NCI-H345 treated with DMSO at 0.1 percent for 48 hours (cell line): ENCODE results near the gene RAI2.

Source experiments
- DNase-seq: peaks from one replicate; lab custom pipeline; 2025; ENCODE audit not compliant: unreplicated experiment; lab: John Stamatoyannopoulos, UW

RAI2 gene

DNA sequence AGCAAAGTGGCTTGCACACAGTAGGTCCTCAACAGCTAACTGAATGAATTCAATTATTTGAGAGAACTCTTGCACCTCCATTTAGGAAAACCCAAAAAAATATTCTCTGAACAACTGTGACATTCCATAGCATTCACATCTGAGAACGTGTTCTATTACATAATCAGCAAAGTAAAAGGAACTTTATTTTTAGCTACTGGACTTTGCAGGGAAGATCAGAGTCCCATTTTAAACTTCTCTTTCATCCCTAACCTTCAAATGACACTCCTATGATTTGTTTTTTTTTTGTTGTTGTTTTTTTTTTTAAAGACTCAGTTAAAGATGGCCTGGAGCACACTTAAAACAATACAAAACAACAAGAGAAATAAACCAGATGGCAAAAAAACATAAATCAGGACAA is 30.9 kb downstream of the RAI2 start:
- DNase-seq, result no peak

DNA sequence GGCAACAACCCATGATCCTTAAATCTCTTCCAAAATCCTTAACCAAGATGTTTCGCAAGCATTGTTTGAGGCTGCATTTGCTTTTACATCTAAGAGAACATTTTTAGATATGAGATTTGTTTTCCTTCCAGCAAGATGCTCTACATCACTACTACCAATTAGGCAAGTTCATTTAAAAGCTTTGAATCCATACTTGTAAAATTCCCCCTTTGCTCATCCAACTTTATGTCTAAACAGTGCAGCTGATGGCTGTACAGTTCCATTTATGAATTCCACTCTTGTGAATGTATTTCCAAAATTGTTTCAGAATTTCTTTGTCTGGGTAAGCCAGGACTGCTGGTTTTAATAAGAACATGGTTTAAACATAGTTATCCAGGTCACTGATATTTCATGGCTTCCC is 31.5 kb downstream of the RAI2 start:
- DNase-seq, result no peak

DNA sequence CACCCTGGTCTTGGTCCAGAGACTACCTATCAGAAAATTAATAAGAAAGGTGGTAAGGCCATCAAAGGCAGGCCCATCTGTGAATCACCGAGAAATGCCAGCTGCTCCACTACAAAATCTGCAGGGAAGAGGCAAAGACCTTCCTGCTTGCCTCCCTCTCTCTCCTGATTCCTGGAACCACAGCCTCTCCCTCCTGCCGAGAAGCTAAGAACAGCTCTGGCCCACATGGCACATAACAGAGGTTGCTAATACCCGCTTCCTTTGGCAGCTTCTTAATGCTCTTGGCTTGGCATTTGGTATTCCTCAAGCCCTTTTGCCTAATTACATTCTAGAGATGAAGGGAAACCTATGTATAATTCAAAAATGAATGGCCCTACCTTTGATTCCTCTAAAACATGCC is 32.9 kb downstream of the RAI2 start:
- no peak for DNase-seq

DNA sequence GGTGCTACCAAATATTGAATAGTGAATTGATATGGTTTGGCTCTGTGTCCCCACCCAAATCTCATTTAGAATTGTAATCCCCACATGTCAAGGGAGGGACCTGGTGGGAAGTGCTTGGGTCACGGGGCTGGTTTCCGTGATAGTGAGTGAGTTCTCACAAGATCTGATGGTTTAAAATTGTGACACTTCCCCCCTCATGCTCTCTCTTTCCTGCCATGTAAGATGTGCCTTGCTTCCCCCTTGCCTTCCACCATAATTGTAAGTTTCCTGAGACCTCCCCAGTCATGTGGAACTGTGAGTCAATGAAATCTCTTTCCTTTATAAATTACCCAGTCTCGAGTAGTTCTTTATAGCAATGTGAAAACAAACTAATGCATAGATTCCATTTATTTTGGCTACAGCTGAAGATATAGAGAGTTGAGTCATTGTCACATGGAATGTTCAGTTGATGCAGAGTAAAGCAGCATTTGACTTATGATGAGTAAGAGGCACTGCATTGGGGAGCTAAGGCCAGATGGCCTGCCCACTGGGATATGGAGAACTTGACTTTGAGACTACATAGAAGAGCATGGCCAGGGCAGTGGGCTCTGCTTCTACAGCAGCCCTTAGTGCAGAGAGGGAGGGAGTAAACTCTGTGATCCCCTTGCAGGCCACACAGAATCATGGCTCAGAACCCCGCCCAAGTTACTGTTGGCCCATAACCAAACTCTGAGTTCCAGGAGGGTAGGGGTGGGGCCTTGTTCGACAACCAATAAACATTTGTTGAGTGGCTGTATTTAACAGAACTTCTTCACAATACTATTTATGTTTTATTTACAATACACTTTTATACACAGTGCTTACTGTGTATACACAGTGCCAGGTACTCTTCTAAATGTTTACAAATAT is 34.2 kb downstream of the RAI2 start:
- DNase-seq, result no peak

DNA sequence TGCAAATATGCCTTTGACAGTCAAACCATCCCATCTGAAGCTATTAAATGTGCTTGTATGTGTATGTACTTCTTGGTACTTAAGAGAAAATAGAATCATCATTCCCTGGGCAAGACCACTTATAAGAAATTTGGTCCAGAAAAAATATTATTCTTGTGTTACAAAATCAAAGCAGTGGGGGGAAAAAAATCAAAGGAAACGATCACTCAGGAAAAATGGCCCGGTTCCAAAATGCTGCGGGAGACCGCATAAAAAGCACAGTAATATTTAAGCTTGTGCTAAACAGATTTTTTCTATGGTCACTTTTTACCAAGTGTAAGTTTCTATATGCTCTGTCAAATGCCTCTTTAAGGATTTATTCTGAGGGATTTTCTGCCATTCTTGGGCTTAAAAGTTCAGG is 36.1 kb downstream of the RAI2 start:
- no peak for DNase-seq

DNA sequence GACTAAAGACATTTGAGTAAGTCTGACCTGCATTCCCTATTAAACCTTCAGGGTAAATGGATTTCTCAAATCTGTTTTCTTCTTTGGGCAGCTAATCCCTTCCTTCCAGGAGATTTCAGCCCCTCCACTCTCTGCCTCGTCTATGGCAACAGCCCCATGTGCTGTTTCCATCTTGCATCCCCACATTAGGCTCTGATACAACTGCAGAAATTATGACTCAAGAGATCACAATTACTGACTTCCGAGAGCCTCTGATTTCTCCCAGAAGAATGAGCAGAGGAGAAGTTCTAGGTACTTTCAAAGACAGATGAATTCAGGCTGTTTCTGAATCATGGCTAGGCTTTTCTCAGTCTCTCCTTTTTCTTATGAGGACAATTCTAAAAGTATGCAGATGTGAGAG is 38.7 kb downstream of the RAI2 start:
- no peak for DNase-seq

DNA sequence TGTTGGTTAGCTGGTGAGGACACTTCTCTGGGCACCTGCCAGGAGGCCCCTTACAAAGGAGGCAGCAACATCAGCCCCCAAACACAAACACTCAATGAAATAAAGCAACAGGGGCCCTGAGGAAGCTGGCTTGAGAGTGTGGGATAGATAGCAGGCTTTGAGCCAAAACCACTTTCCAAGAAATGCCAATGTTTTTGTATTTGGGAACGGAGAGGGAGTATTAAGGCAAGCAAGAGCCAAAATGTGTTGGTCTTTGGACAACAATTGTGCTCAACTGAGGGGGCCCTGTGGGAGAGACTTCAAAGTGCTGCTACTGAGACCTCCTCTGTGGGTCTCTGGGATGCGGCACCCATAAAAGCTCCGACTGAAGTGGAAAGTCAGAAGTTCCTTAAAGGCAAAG is 41.0 kb downstream of the RAI2 start:
- peak; percentile 6 for DNase-seq

DNA sequence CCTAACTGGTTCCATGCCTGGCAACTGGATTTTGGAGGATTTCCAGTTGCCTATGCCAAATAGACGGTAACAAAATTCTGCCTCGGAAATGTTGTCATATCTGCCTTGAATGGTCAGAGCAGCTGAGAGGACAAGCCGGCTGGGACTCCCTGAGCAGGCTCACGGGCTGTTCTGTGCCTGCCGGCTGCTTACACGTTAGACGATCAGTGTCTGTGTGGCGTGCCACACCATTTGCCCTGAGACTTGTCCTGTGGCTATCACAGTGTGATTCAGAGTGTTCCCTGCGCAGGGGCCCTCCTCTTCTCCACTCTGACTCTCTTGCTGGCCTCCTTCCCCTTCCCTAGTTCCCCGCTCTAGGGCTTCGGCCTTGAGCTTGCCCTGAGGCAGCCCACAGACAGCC is 42.4 kb downstream of the RAI2 start:
- DNase-seq, result no peak

DNA sequence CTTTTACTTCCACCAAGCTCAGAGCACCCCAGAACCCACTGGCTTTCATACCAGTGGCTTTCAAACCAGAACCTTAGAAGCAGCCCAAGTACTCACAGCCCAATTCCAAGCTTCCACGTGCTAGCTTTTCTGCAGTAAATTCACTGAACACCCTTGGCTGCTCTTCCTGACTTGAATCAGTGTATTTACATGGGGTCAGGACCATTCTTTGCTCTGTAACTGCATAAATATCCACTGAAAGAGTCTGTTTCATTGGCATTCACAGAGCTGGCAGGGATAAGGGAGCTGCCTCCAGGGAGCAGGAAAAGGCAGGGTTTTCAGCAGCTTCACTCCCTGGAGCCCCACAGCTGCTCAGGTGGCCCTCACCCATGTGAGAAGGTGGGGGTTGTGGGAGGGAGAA is 43.8 kb downstream of the RAI2 start:
- no peak for DNase-seq

DNA sequence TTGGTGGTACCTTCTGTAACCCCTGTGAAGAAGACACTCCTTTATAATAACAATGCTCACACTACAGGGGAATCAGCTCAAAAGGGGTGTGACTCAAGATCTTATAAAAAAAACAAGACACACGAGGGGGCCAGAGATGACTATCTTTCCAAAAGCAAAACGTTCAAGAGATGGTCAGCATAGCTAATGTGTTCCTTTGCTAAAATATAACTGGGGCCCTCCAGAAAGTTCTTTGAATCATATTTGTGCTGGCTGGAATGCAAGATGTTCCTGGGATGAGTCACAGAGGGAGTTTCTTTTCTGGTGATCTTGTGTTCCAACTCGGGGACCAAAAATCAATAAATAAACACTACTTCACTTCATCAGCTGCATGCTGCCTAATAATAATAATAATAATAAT is 46.5 kb downstream of the RAI2 start:
- DNase-seq, result no peak

DNA sequence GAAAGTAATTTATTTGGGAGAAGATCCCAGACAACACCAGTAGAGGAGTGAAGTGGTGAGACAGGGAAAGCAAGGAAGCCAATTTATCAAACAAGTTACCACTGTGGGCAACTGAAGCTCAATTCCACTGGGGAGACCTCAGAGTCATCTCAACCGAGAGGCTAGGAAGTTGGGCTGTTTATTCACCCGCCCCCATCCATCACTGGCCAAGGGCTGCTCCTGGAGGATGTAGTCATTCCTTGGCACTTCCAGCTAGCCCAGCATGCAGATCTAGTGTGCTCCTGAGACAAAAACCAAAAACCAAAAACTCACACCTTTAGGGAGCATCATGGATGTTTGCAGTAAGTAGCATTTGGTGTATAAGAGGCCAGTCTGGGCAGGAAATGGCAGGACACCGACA is 47.0 kb downstream of the RAI2 start:
- DNase-seq, result no peak

DNA sequence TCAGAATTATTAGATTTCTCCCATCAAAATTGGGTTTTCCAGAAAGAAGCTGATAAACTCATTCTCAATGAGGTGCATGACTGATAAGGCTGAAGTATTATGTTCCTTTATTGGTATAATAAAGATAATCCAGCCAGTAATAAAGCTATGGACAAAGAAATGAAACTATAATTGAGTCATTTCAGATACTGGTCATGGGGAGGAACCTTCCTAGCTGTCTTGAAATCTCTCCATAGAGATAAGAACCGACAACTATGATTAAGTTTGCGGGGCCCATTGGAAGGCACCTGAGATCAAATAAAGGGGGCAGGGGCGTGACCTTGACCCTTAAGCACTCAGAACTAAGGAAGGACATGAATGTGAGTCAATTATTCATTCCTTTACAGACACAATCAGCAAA is 47.8 kb downstream of the RAI2 start:
- DNase-seq, result no peak

DNA sequence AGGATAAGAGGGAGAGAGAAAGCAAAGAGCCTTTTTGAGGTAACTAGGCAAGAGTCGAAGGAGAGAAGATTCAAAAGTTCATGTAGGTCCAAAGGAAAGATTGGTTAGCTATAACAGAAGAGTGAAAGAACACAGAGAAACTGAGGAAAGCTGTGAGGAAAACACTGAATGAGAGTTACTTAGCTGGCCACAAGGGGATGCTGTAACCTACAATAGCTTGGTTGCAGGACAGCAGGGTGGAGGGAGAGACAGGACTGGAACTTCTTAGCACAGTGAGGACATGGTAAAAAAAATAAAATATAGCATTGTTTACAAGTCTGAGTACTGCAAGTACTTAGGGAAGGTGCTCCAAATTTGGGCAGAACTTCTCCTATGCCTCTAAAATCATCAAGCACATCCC is 48.3 kb downstream of the RAI2 start:
- DNase-seq, result no peak

DNA sequence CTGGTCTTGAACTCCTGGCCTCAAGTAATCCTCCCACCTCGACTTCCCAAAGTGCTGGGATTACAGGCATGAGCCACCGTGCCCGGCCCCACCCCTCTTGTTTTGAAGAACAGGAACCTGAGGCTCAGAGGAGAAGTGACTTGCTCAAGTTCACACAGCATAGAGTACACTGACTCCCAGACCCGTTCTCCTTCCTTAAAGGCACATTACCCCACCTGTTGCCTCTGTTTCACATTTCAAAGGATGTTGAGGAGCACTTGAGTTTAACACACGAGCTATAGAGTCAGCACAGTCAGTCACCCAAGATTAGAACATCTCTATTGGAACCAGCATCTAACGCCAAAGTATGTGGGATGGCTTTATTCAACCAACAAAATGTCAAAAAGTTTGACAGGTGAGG is 51.1 kb downstream of the RAI2 start:
- no peak for DNase-seq

DNA sequence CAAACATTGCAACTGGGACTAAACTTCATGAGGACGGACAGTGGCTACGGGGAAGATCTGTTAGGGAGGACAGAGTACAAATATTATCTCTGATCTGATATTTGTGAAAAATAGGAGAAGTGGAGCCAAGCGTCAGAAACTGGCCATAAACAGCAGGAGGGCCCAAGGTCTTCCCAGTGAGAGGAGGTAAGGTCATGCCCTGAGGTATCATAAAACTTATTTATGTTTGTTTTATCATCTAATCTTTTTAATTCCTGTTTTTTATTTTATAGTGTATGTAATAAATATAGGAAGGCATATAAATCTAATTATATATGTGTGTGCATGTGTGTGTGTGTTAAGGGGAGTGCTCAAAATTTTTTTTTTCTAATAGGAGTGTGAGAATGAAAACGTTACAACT is 51.8 kb downstream of the RAI2 start:
- DNase-seq, result no peak

DNA sequence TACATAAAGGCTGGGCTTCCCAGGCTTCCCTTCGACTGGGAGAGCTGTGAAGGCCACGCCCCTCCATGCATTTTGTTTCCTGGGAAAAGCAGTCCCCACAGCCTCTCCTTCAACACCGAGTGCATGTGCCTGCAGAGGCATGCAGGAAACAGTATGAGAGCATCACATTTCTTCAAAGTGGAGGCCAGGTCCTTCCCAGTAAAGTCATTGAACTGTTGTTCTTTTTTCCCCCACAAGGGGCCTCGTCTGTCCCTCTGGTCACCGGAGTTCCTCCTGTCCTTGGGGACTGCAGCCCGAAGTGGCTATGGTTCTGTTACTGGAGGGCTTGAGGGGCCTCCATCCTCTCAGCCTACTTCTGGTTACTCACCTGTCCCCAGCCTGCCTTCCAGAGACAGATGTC is 56.0 kb downstream of the RAI2 start:
- no peak for DNase-seq

DNA sequence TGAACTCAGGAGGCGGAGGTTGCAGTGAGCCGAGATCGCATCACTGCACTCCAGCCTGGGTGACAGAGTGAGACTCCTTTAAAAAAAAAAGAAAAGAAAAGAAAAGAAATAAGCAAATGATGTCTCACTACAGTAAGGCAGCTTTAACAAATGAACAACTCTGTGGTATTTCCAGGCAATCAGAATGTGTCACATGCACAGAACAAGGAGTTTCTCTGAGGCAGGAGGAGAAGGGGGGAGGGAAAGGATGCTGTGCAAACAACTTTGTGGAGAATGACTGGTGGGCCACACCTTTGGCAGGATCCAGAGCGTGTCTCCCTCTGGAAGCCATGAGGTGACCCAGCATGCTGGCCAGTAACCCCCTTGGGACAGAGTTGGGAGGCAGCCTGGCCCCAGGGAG is 57.6 kb downstream of the RAI2 start:
- DNase-seq, result no peak

DNA sequence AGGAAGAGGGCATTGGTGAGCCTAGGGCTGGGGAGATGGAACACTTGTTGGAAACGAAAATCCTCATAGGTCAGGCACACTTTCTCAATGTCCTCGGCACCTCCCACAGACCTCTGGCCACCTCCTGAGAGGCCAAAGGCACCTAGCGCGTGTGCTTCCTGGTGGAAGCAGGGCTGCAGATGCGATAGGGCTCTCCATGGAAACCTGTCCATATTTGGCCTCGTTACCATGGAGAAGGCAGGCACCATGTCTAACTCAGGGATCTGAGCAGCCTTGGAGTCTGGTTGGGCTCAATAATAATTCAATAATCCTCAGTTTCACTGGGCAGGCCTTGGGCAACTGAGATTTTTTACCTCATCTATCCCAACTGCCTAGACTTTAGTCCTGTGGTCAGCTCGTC is 58.3 kb downstream of the RAI2 start:
- no peak for DNase-seq

DNA sequence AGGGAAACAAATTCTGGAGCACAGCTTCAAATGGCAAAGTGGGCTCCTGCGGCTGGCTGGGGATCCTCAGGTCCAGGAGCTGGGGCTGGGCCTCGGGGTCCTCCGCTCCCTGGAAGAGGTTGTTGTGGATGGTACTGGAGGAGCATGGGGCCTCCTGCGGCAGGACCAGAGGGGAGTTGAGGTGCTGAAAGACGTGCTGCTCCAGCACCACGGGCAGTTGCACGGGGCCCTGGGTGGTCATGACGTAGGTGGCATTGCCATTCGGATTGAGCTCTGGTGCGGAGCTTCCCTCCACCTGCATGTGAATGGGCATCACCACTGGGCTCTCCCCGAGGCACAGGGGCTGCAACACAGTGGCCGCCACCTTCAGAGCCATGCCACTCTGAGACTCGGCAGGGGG is 59.7 kb downstream of the RAI2 start:
- no peak for DNase-seq

DNA sequence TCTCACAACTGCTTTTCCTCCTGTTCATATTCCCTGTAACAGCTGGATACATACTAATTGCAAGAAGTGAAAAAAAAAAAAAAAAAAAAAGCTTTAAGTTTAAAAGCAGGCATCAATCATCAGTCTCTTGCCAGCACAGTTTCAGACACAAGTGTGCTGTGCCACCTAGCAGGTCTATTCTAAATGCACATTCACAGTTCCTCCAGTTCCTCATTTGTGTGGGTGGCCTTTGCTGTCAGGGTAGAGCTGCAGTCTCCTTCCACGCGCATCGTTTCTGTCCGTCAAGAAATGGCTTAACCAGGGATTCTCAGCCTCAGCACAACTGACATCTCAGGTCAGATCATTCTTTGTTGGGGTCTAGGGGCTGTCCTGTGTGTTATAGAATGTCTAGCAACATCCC is 62.2 kb downstream of the RAI2 start:
- DNase-seq, result no peak

DNA sequence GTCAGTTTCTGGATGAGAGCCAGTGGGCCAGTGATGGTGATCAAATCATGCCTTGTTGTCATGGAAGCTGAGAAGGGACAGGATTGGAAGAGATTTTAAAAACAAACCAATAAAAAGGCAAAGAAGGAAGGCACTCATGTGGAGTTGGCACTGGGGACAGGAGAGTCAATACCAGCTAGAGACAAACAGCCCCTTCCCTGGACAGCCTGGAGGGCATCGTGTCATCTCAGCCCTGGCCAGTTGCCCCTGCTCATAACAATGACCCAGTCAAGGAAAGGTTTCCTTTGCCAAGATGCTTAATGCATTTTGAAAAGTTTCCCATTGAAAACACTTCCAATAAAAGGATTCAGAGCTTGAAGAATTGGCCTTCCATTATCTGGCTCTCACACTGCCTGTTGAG is 68.3 kb downstream of the RAI2 start:
- DNase-seq, result no peak

DNA sequence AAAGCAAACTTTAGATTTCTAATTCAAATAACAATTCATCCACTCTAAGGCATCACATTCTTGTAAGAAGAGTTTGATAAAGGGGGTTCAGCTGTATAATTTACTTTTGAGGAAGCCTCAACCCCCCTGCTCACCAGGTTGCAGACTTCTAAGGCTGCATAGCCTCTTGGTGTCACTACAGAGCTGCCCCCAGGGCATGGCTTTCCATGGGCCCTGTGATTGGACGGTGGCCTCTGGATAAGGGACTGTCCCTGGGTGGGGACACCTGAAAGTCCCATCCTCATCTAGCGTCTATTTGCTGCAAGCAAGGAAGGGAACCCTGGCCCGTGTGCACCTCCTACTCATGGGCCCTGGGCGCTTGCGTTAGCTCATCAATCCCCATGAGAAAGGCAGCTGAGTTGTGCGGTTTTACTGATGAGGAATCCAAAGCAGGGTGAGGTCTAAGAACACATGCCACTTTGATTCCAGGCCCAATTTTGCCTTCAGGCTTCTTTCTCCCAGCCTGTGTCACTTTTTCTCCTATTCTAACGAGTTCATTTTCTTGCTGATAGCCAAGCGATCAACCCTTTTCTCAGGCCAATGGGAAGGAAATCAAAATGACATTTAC is 72.0 kb downstream of the RAI2 start:
- no peak for DNase-seq

DNA sequence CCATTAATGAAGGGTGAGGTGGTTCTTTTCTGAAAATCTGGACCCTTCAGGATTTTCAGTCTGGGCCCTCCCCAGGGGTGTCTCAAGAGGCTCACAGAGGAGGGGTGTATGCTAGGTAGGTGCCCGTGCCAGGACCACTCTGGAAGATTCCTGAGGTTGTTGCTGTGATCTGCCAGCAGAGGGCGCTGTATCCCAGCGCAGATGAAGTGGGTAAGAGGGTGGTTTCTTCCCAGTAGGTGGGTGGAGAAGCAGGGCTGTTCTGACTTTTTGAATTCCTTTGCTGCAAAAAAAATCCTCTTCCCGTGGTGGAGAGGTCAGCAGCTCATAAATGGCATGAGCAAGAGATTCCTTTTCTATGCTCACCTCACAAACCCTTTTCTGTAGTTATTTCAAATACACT is 72.7 kb downstream of the RAI2 start:
- DNase-seq, result peak; percentile 24
